ENCODE results near the gene RIN3. TPM values are rescaled to one million over a fixed set of nuclear protein-coding genes. Genes with fewer than 3 reads are reported as not detected.

The RIN3 gene
- total RNA-seq, 1 donor from 2014 or later: 0.22 TPM

DNA sequence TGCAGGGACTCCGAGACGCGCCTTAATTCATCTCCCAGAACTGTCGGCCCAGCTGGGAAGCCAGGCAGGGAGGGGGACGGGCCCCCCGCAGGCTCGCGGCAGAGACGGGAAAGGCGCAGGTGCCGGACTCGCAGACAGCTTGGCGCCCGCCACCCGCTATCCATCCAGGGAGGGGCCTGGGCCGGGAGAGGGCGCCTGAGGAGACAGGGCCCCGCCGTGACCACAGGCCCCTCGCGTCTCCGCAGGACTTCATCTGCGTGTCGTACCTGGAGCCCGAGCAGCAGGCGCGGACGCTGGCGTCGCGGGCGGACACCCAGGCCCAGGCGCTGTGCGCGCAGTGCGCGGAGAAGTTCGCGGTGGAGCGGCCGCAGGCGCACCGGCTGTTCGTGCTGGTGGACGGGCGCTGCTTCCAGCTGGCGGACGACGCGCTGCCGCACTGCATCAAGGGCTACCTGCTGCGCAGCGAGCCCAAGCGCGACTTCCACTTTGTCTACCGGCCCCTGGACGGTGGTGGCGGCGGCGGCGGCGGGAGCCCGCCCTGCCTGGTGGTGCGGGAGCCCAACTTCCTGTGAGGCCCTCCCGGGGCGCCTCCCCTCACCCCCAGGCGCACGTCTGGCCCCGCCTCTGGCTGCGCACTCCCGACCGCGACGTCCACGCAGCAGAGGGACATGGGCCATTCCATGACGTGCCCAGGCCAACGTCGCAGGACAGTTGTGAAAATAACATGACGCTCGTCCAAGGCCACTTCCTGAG is 174.3 kb downstream of the RIN3 start:
- no peak overlapping the region for H3K27ac ChIP-seq
- H3K4me3 Mint-ChIP-seq: peak overlapping the region; percentile 71
- H3K4me3 ChIP-seq: peak overlapping the region; percentile 47
- H3K27me3 Mint-ChIP-seq (ENCODE audit: insufficient read depth, low read depth): peaks cover 10% of the 10 kb centered on the region
- no peaks in the 10 kb centered on the region for H3K79me2 ChIP-seq (ENCODE audit: low read depth)
- no peaks in the 10 kb centered on the region for H3K4me1 Mint-ChIP-seq
- no peak overlapping the region for H3K9ac ChIP-seq
- H3K36me3 ChIP-seq: no peaks in the 10 kb centered on the region
- H3K9me3 Mint-ChIP-seq: no peaks in the 10 kb centered on the region
- no peaks in the 10 kb centered on the region for H3F3A ChIP-seq (ENCODE audit: low read depth)
- peak overlapping the region; percentile 79 for H3K4me2 ChIP-seq
- peak; percentile 56 for TF ChIP-seq EZH2phosphoT487 (IDR thresholded peaks at IDR 0.05)
- no peak for TF ChIP-seq CTCF (IDR thresholded peaks at IDR 0.05)
- TF ChIP-seq EZH2 (IDR thresholded peaks at IDR 0.05): peak; percentile 84
- no peak overlapping the region for H3K27ac Mint-ChIP-seq
- peak overlapping the region; percentile 97 for H2AFZ ChIP-seq (replicated peaks)
- H3K4me1 ChIP-seq: peaks cover 6% of the 10 kb centered on the region
- no peaks in the 10 kb centered on the region for H4K20me1 ChIP-seq (ENCODE audit: low read depth)
- DNase-seq (ENCODE audit: low spot score): peak; percentile 76
- no peaks in the 10 kb centered on the region for H3K36me3 Mint-ChIP-seq
- H3K9me3 ChIP-seq (ENCODE audit: low read depth): no peaks in the 10 kb centered on the region
- H3K27me3 ChIP-seq: peaks cover 37% of the 10 kb centered on the region

DNA sequence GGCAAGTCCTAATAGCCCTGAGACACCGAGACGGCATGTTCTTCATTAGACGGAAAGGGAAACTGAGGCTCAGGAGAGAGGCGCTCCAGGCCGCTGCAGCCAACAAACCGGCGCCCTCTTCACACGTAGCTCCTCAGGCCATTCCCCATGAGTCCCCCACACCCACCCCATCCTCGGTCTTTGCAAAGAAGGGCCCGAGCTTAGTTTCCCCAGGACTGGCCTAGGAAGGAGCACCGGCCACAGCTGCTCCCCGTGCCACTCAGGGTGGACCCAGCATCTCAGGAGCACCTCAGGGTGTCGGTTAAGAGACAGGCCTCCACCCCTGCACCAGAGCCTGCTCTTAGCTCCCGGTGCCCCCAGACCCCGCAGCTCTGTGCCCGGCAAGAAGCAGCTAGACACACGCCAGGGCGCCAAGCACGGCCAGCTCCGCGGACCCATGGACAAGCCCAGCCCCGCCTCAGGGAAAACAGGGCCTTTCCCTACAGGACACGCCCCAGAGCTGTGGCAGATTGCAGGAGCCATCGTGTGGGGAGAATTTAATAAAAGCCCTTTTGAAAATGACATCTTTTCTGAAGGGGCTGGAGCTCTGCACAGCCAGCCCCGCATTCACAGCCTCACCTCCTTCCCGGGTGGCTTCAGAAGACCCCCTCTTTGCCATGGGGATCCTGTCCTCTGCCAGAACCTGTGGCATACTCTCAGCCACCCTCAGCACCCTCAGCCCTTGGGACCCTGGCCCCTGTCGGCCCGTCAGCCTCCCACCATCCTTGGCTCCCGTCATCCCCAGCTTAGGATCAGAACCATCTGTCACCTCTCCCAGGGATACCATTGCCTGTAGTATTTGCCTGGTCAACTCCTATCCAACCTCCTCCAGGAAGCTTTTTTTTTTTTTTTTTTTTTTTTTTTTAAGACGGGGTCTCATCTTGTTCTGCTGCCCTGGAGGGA is 175.1 kb downstream of the RIN3 start:
- H2AFZ ChIP-seq (replicated peaks): no peak overlapping the region
- H3K27me3 ChIP-seq: peaks cover 37% of the 10 kb centered on the region
- no peaks in the 10 kb centered on the region for H3K4me1 Mint-ChIP-seq
- H3K36me3 ChIP-seq: no peaks in the 10 kb centered on the region
- H3K9me3 Mint-ChIP-seq: no peaks in the 10 kb centered on the region
- peak overlapping the region; percentile 71 for H3K4me3 Mint-ChIP-seq
- H3K4me2 ChIP-seq: peak overlapping the region; percentile 79
- TF ChIP-seq CTCF (IDR thresholded peaks at IDR 0.05) (no peak), EZH2phosphoT487 (IDR thresholded peaks at IDR 0.05) (no peak), EZH2 (IDR thresholded peaks at IDR 0.05) (no peak)
- H3K27ac ChIP-seq: no peak overlapping the region
- peaks cover 6% of the 10 kb centered on the region for H3K4me1 ChIP-seq
- H3F3A ChIP-seq (ENCODE audit: low read depth): no peaks in the 10 kb centered on the region
- no peaks in the 10 kb centered on the region for H4K20me1 ChIP-seq (ENCODE audit: low read depth)
- H3K79me2 ChIP-seq (ENCODE audit: low read depth): no peaks in the 10 kb centered on the region
- no peak overlapping the region for H3K27ac Mint-ChIP-seq
- peaks cover 12% of the 10 kb centered on the region for H3K27me3 Mint-ChIP-seq (ENCODE audit: insufficient read depth, low read depth)
- DNase-seq (ENCODE audit: low spot score): no peak
- H3K9ac ChIP-seq: no peak overlapping the region
- no peaks in the 10 kb centered on the region for H3K36me3 Mint-ChIP-seq
- H3K9me3 ChIP-seq (ENCODE audit: low read depth): no peaks in the 10 kb centered on the region
- H3K4me3 ChIP-seq: peak overlapping the region; percentile 47

DNA sequence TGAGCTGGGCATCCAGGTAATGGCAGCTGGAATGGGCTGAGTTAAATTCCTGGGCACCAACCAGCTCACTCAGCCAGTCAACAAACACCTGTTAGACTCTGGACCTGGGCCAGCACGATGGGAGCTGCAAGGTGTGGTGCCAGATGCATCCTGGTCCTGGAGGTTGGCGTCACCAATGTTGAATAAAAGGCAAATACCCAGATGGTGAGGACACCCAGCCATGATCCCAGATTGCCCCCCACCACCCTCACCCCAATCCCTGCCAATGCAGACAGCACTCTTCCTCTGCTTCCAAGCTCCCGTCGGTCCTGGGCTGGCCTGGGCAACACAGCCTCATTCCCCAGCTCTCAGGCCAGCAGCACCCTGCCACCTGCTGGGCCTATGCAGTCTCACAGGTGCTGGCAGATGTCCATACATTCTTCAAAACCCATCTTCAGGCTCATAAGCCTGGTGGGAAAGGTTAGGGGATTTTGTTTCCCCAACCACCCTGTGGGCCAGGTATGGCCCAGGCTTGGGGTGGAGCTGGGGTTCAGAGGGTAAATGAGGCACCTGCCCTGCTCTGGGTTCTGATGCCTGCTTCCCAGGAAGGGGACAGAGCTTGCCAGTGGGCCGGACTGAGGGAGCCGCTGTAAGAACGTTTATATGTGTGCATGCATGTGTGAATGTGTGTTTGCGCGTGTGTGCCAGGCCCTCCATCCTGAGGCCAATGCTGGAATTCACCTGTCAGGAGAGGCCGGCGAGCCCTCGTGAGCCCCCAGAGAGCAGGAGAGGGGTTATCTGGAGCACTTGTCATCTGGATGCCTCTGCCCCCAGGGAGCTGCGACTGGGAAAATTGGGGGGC is 176.8 kb downstream of the RIN3 start:
- no peaks in the 10 kb centered on the region for H3K79me2 ChIP-seq (ENCODE audit: low read depth)
- H4K20me1 ChIP-seq (ENCODE audit: low read depth): no peaks in the 10 kb centered on the region
- no peak overlapping the region for H3K27ac ChIP-seq
- Mint-ChIP-seq H3K27ac (no peak overlapping the region), H3K4me1 (peaks cover 7% of the 10 kb centered on the region), H3K36me3 (no peaks in the 10 kb centered on the region), H3K27me3 (ENCODE audit: insufficient read depth, low read depth) (peaks cover 19% of the 10 kb centered on the region), H3K9me3 (no peaks in the 10 kb centered on the region), H3K4me3 (no peak overlapping the region)
- no peaks in the 10 kb centered on the region for H3K9me3 ChIP-seq (ENCODE audit: low read depth)
- H3K4me2 ChIP-seq: no peak overlapping the region
- peaks cover 6% of the 10 kb centered on the region for H3K4me1 ChIP-seq
- no peak overlapping the region for H3K9ac ChIP-seq
- no peaks in the 10 kb centered on the region for H3K36me3 ChIP-seq
- no peak for DNase-seq (ENCODE audit: low spot score)
- peaks cover 37% of the 10 kb centered on the region for H3K27me3 ChIP-seq
- TF ChIP-seq CTCF (IDR thresholded peaks at IDR 0.05) (peak; percentile 30), EZH2 (IDR thresholded peaks at IDR 0.05) (no peak), EZH2phosphoT487 (IDR thresholded peaks at IDR 0.05) (no peak)
- H2AFZ ChIP-seq (replicated peaks): no peak overlapping the region
- no peaks in the 10 kb centered on the region for H3F3A ChIP-seq (ENCODE audit: low read depth)
- H3K4me3 ChIP-seq: no peak overlapping the region

Measured in neural progenitor cell (in vitro differentiated cells).